Progenitor cell of endocrine pancreas (in vitro differentiated cells): ENCODE data around the gene GCC2. TPM values are rescaled to one million over a fixed set of nuclear protein-coding genes. Genes with fewer than 3 reads are reported as not detected.

Experiments
- DNase-seq: peaks from one replicate; pipeline ENCODE4 v3.0.0; 2021; ENCODE audit warnings: low spot score; ENCODE audit not compliant: unreplicated experiment
- H3K27ac Mint-ChIP-seq: 2 replicates; pipeline ENCODE4 v1.8.0; 2021; ENCODE audit warnings: mild to moderate bottlenecking, moderate library complexity, mixed read lengths
- H3K27me3 Mint-ChIP-seq: 2 replicates; pipeline ENCODE4 v1.8.0; 2021; ENCODE audit warnings: mixed read lengths
- H3K36me3 Mint-ChIP-seq: 2 replicates; pipeline ENCODE4 v1.8.0; 2022; ENCODE audit warnings: mixed read lengths; ENCODE audit not compliant: insufficient read depth
- H3K4me1 Mint-ChIP-seq: 2 replicates; pipeline ENCODE4 v1.8.0; 2021; ENCODE audit warnings: low read depth, mixed read lengths
- H3K4me3 Mint-ChIP-seq: 2 replicates; pipeline ENCODE4 v1.8.0; 2021; ENCODE audit warnings: low read depth, mild to moderate bottlenecking, moderate library complexity, mixed read lengths
- H3K9me3 Mint-ChIP-seq: 2 replicates; pipeline ENCODE4 v1.8.0; 2021; ENCODE audit warnings: low read depth, mixed read lengths
- total RNA-seq: library from RNA; stranded (reverse); gene quantifications from 2 replicates; pipeline ENCODE4 v1.2.1, GENCODE V29; 2021
- TF ChIP-seq, protein P1 (sequence below): fragments of 200-600 bp; sonication (generic); IDR thresholded peaks from one replicate; pipeline ENCODE4 v1.5.0; 2021; ENCODE audit warnings: antibody characterized with exemption, mild to moderate bottlenecking; ENCODE audit not compliant: unreplicated experiment

The GCC2 gene
- total RNA-seq, 1 donor from 2014 or later: 82.8 TPM

DNA sequence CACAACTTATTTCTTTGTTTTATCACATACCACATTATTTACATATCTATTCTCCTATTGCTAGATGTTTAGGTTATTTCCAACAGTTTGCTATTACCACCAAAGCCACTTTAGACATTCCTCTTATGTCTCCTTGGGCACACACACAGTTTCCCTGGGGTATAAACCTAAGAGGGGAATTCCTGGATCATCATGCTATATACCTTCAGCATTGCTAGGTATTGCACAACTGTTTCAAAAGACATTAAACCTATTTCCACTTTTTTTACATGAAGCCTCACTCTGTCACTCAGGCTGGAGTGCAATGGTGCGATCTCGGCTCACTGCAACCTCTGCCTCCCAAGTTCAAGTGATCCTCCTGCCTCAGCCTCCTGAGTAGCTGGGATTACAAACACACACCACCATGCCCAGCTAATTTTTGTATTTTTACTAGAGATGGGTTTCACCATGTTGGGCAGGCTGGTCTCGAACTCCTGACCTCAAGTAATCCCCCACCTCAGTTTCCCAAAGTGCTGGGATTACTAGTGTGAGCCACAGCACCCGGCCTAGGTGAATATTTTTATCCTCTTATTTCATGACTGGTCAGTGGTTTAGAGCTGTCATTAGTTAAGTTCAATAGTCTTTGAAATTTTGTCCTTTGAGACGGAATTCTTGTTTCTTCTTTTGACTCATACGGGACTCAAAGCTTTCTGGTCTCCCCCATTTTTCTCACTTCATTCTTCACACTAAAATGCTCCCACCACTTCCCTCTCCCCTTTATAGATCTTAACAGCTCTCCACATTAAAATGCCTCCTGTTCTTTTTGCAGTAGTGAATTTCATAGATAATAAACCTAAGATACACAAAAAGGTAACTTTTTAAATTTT lies 40.9 kb upstream of the GCC2 start:
- DNase-seq: no peak
- Mint-ChIP-seq H3K27ac (no peak overlapping the region), H3K4me1 (no peaks in the 10 kb centered on the region), H3K27me3 (no peaks in the 10 kb centered on the region), H3K4me3 (no peak overlapping the region), H3K9me3 (peaks cover 16% of the 10 kb centered on the region), H3K36me3 (no peaks in the 10 kb centered on the region)
- TF ChIP-seq, protein P1, sequence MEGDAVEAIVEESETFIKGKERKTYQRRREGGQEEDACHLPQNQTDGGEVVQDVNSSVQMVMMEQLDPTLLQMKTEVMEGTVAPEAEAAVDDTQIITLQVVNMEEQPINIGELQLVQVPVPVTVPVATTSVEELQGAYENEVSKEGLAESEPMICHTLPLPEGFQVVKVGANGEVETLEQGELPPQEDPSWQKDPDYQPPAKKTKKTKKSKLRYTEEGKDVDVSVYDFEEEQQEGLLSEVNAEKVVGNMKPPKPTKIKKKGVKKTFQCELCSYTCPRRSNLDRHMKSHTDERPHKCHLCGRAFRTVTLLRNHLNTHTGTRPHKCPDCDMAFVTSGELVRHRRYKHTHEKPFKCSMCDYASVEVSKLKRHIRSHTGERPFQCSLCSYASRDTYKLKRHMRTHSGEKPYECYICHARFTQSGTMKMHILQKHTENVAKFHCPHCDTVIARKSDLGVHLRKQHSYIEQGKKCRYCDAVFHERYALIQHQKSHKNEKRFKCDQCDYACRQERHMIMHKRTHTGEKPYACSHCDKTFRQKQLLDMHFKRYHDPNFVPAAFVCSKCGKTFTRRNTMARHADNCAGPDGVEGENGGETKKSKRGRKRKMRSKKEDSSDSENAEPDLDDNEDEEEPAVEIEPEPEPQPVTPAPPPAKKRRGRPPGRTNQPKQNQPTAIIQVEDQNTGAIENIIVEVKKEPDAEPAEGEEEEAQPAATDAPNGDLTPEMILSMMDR: no peak

DNA sequence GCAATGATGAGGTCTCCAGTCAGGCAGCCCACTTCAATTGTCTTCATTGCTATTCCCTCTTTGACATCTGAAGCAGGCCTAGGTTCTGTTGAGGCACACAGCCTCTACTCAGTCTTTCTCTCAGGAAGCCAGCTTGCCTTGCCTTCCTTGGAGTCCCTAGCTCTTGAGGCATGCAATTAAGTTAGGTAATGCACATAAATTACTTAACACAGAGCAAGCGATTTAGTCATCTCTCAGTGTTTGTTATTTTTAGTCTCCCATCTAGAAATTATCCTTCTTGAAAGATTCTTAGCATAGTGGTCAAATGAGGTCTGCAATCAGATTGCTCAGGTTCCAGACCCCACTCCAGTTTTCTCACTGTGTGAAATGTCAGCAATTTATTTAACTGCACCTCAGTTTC lies 39.2 kb upstream of the GCC2 start:
- H3K4me3 Mint-ChIP-seq: no peak overlapping the region
- peaks cover 12% of the 10 kb centered on the region for H3K9me3 Mint-ChIP-seq
- no peaks in the 10 kb centered on the region for H3K36me3 Mint-ChIP-seq
- no peak for DNase-seq
- H3K27ac Mint-ChIP-seq: no peak overlapping the region
- no peaks in the 10 kb centered on the region for H3K27me3 Mint-ChIP-seq
- no peaks in the 10 kb centered on the region for H3K4me1 Mint-ChIP-seq
- TF ChIP-seq, protein P1: no peak

- Mint-ChIP-seq H3K27ac (no peak overlapping the region), H3K9me3 (no peaks in the 10 kb centered on the region), H3K27me3 (no peaks in the 10 kb centered on the region), H3K4me3 (no peak overlapping the region), H3K36me3 (no peaks in the 10 kb centered on the region), H3K4me1 (no peaks in the 10 kb centered on the region)
- TF ChIP-seq, protein P1: no peak
- no peak for DNase-seq
Measured at GRCh38 chr2:108412995-108413710, 35.9 kb upstream of the GCC2 start.

- TF ChIP-seq, protein P1: no peak
- Mint-ChIP-seq H3K4me3 (no peak overlapping the region), H3K36me3 (no peaks in the 10 kb centered on the region), H3K9me3 (no peaks in the 10 kb centered on the region), H3K27me3 (no peaks in the 10 kb centered on the region), H3K4me1 (no peaks in the 10 kb centered on the region), H3K27ac (no peak overlapping the region)
- DNase-seq: no peak
Measured at GRCh38 chr2:108413711-108414095, 35.3 kb upstream of the GCC2 start.

DNA sequence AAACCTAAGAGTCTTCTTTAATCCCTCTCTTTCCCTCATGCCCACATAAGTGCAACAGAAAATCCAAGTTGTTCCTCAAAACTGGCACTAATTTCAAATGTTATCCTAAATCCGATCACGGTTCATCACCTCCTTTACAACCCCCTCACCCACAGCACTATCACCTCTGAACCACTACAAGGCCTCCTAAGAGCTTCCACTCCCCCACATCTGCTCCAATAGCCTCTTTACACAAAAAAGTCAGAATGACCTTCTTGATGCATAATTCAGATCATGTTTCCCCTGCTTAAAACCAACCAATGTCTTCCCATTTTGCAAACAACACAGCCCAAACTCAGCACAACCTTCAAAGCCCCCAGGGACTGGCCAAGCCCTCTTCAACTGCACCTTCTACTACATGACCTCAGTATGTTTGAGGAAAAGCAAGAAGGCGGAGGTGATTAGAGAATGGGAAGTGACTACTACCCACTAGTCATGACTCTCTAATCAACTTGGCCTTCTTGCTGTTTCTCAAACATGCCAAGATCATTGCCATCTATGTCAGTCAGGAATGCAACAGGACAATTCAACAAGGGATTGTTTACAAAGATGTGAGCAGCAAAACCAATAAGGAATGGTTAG lies 34.6 kb upstream of the GCC2 start:
- Mint-ChIP-seq H3K9me3 (no peaks in the 10 kb centered on the region), H3K4me1 (no peaks in the 10 kb centered on the region), H3K27me3 (no peaks in the 10 kb centered on the region), H3K36me3 (no peaks in the 10 kb centered on the region), H3K27ac (no peak overlapping the region), H3K4me3 (no peak overlapping the region)
- no peak for DNase-seq
- TF ChIP-seq, protein P1: no peak
